ENCODE measurements around the gene FAM117B. TPM values are rescaled to one million over a fixed set of nuclear protein-coding genes. Genes with fewer than 3 reads are reported as not detected.

Gene FAM117B
- polyA plus RNA-seq, 1 donor (not counting 4 experiments of a cell fraction or from before 2014, with no cell fraction given): 1.9 TPM

DNA sequence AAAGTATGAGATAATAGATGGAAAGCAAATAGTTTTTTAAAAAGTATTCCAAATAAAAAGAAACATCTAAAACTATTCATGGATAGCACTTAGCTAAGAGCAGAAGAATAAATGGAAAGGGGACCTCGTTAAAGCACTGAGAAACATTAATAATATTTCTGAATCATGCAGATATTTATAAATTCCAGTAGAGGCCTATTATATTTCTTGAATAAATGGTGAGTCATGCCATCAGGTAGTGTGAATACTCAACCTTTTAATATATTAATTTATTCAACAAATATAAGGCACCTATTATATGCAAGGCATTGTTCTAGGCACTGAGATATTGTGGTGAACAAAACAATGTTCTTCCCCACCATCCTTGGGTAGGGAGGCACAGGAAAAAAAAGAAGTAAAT is 183.0 kb downstream of the FAM117B start:
- H3K9ac ChIP-seq (ENCODE audit: control insufficient read depth, extremely low read depth, insufficient read depth, low read length): no peak overlapping the region
- no peaks in the 10 kb centered on the region for H4K20me1 ChIP-seq (ENCODE audit: control insufficient read depth, extremely low read depth, insufficient read depth, low read length)
- H3K9me1 ChIP-seq (ENCODE audit: control insufficient read depth, extremely low read depth, insufficient read depth, low read length): no peaks in the 10 kb centered on the region
- no peaks in the 10 kb centered on the region for H3K4me1 ChIP-seq (ENCODE audit: control insufficient read depth, extremely low read depth, insufficient read depth, low read length)
- DNase-seq (ENCODE audit: low read depth, low spot score) (no peak), FAIRE-seq (no peak)
- no peaks in the 10 kb centered on the region for H3K27me3 ChIP-seq (ENCODE audit: control insufficient read depth, extremely low read depth, insufficient read depth, low read length)
- dilution Hi-C loops (cut with MboI; ENCODE audit: extremely low pct_ligation_motif_present, low sequenced_read_pairs): no loop called here
- no peak overlapping the region for H3K4me2 ChIP-seq (ENCODE audit: control insufficient read depth, extremely low read depth, insufficient read depth, low read depth, low read length)
- TF ChIP-seq, protein P1, sequence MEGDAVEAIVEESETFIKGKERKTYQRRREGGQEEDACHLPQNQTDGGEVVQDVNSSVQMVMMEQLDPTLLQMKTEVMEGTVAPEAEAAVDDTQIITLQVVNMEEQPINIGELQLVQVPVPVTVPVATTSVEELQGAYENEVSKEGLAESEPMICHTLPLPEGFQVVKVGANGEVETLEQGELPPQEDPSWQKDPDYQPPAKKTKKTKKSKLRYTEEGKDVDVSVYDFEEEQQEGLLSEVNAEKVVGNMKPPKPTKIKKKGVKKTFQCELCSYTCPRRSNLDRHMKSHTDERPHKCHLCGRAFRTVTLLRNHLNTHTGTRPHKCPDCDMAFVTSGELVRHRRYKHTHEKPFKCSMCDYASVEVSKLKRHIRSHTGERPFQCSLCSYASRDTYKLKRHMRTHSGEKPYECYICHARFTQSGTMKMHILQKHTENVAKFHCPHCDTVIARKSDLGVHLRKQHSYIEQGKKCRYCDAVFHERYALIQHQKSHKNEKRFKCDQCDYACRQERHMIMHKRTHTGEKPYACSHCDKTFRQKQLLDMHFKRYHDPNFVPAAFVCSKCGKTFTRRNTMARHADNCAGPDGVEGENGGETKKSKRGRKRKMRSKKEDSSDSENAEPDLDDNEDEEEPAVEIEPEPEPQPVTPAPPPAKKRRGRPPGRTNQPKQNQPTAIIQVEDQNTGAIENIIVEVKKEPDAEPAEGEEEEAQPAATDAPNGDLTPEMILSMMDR (optimal IDR thresholded peaks at IDR 0.05 in 1 of 3, IDR thresholded peaks at IDR 0.05 in 1 of 3, conservative IDR thresholded peaks at IDR 0.05 in 1 of 3; ENCODE audit: extremely low read depth in 1 of 3, insufficient read depth in 2 of 3, low read length in 3 of 3): no peak
- no peak for TF ChIP-seq EZH2 (IDR thresholded peaks at IDR 0.05; ENCODE audit: low read length)
- H3K9me3 ChIP-seq (ENCODE audit: control insufficient read depth, low read depth, low read length): no peaks in the 10 kb centered on the region
- no peak overlapping the region for H3K27ac ChIP-seq (ENCODE audit: control insufficient read depth, insufficient read depth, low read length)
- no peak overlapping the region for H2AFZ ChIP-seq (ENCODE audit: control insufficient read depth, low read length)
- H3K79me2 ChIP-seq (ENCODE audit: control insufficient read depth, insufficient read depth, low read length): no peaks in the 10 kb centered on the region
- no peaks in the 10 kb centered on the region for H3K36me3 ChIP-seq (ENCODE audit: control insufficient read depth in 2 of 2, extremely low read depth in 1 of 2, insufficient read depth in 2 of 2, low read length in 2 of 2)
- H3K4me3 ChIP-seq (ENCODE audit: control insufficient read depth in 2 of 3, extremely low read depth in 1 of 3, insufficient read depth in 2 of 3, low read depth in 1 of 3, low read length in 3 of 3): no peak overlapping the region

DNA sequence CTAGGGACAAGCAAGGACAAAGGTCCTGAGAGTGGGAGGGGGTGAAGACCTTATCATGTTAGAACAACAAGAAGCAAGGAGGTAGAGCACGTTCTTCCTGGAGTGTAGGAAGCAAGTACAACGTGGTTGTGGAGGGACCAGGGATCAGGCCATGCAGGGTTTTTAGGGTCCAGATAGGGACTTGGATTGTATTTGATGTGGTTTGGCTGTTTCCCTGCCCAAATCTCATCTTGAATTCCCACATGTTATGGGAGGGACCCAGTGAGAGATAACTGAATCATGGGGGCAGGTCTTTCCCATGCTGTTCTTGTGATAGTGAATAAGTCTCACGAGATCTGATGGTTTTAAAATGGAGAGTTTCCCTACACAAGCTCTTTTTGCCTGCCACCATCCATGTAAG is 183.6 kb downstream of the FAM117B start:
- H3K36me3 ChIP-seq (ENCODE audit: control insufficient read depth in 2 of 2, extremely low read depth in 1 of 2, insufficient read depth in 2 of 2, low read length in 2 of 2): no peaks in the 10 kb centered on the region
- H3K9ac ChIP-seq (ENCODE audit: control insufficient read depth, extremely low read depth, insufficient read depth, low read length): no peak overlapping the region
- no peak overlapping the region for H3K4me3 ChIP-seq (ENCODE audit: control insufficient read depth in 2 of 3, extremely low read depth in 1 of 3, insufficient read depth in 2 of 3, low read depth in 1 of 3, low read length in 3 of 3)
- no peaks in the 10 kb centered on the region for H3K27me3 ChIP-seq (ENCODE audit: control insufficient read depth, extremely low read depth, insufficient read depth, low read length)
- no peaks in the 10 kb centered on the region for H4K20me1 ChIP-seq (ENCODE audit: control insufficient read depth, extremely low read depth, insufficient read depth, low read length)
- TF ChIP-seq EZH2 (IDR thresholded peaks at IDR 0.05; ENCODE audit: low read length): no peak
- TF ChIP-seq, protein P1 (optimal IDR thresholded peaks at IDR 0.05 in 1 of 3, IDR thresholded peaks at IDR 0.05 in 1 of 3, conservative IDR thresholded peaks at IDR 0.05 in 1 of 3; ENCODE audit: extremely low read depth in 1 of 3, insufficient read depth in 2 of 3, low read length in 3 of 3): no peak
- no peak for DNase-seq (ENCODE audit: low read depth, low spot score)
- no peak overlapping the region for H2AFZ ChIP-seq (ENCODE audit: control insufficient read depth, low read length)
- dilution Hi-C loops (cut with MboI; ENCODE audit: extremely low pct_ligation_motif_present, low sequenced_read_pairs): no loop called here
- no peaks in the 10 kb centered on the region for H3K9me1 ChIP-seq (ENCODE audit: control insufficient read depth, extremely low read depth, insufficient read depth, low read length)
- no peaks in the 10 kb centered on the region for H3K79me2 ChIP-seq (ENCODE audit: control insufficient read depth, insufficient read depth, low read length)
- H3K4me1 ChIP-seq (ENCODE audit: control insufficient read depth, extremely low read depth, insufficient read depth, low read length): no peaks in the 10 kb centered on the region
- FAIRE-seq: no peak
- no peaks in the 10 kb centered on the region for H3K9me3 ChIP-seq (ENCODE audit: control insufficient read depth, low read depth, low read length)
- H3K27ac ChIP-seq (ENCODE audit: control insufficient read depth, insufficient read depth, low read length): no peak overlapping the region
- no peak overlapping the region for H3K4me2 ChIP-seq (ENCODE audit: control insufficient read depth, extremely low read depth, insufficient read depth, low read depth, low read length)

Small RNA genes within 50 kb of the gene (small RNA-seq; reads per million reads assigned to genes)
- gene MTND4LP17 (ENCODE audit: insufficient read length in 3 of 3, low read depth in 3 of 3, low replicate concordance in 1 of 3): 0 reads per million in 3 experiments

Other genes starting within 250 kb of the FAM117B start
- 1.1 to 2.2 TPM (median 1.8 TPM) in 3 replicates for gene ICA1L, start 236.8 kb downstream of the FAM117B start, polyA plus RNA-seq